Common myeloid progenitor, CD34-positive (primary cell): ENCODE data around the gene RERGL. TPM values are rescaled to one million over a fixed set of nuclear protein-coding genes. Genes with fewer than 3 reads are reported as not detected.

Experiments
- CTCF ChIA-PET: fragments of 350-600 bp; sonication (Branson Sonifier 250); formaldehyde crosslinking; loops from one replicate; lab custom pipeline; 2021; ENCODE audit warnings: antibody characterized with exemption; lab: Charles Lee
- POLR2A ChIA-PET: fragments of 350-600 bp; sonication (Branson Sonifier 250); formaldehyde crosslinking; loops from one replicate; lab custom pipeline; 2021; ENCODE audit warnings: antibody characterized with exemption; lab: Charles Lee
- DNase-seq, 3 donors: peaks; one replicate each; pipeline versions ENCODE4 v3.0.0 to v3.0.0-alpha.2; 2013
- H3K27ac ChIP-seq, 2 experiments: 1 replicate in 1 of 2; 2 replicates in 1 of 2; pipeline ENCODE4 v1.7.0; 2013; ENCODE audit warnings: inconsistent platforms in 2 of 2, low read length in 2 of 2, mild to moderate bottlenecking in 2 of 2, low read depth in 1 of 2, moderate library complexity in 1 of 2; ENCODE audit not compliant: severe bottlenecking in 2 of 2, insufficient read depth in 1 of 2, poor library complexity in 1 of 2
- H3K27me3 ChIP-seq, 5 experiments: replicated peaks in 2 of 5; 1 replicate in 3 of 5; 2 replicates in 2 of 5; pipeline versions ENCODE4 v1.6.1 to v1.7.0; 2013; ENCODE audit warnings: low read length in 4 of 5, mild to moderate bottlenecking in 2 of 5, moderate library complexity in 2 of 5, inconsistent platforms in 1 of 5; ENCODE audit not compliant: insufficient read depth in 5 of 5, control insufficient read depth in 4 of 5
- H3K36me3 ChIP-seq, 4 experiments: 1 replicate in 2 of 4; 2 replicates in 2 of 4; pipeline versions ENCODE4 v1.6.1 to v1.7.0; 2013; ENCODE audit warnings: low read length in 3 of 4, control low read depth in 1 of 4, mild to moderate bottlenecking in 1 of 4; ENCODE audit not compliant: control insufficient read depth in 4 of 4, insufficient read depth in 4 of 4
- H3K4me1 ChIP-seq, 4 experiments: 1 replicate in 3 of 4; 2 replicates in 1 of 4; pipeline versions ENCODE4 v1.6.1 to v1.7.1; 2013; ENCODE audit warnings: low read length in 3 of 4, mild to moderate bottlenecking in 3 of 4, control low read depth in 1 of 4, inconsistent platforms in 1 of 4, moderate library complexity in 1 of 4; ENCODE audit not compliant: control insufficient read depth in 4 of 4, insufficient read depth in 4 of 4; ENCODE audit errors: control extremely low read depth in 1 of 4
- H3K4me3 ChIP-seq, 7 experiments: 1 replicate in 4 of 7; 2 replicates in 3 of 7; pipeline versions ENCODE4 v1.5.1 to v1.7.0; 2013; ENCODE audit warnings: mild to moderate bottlenecking in 7 of 7, low read length in 6 of 7, moderate library complexity in 6 of 7, inconsistent platforms in 2 of 7, low read depth in 2 of 7, control low read depth in 1 of 7; ENCODE audit not compliant: insufficient read depth in 4 of 7, control insufficient read depth in 1 of 7; ENCODE audit errors: extremely low read depth in 1 of 7
- H3K9me3 ChIP-seq, 5 experiments: 1 replicate in 4 of 5; 2 replicates in 1 of 5; pipeline versions ENCODE4 v1.6.1 to v1.7.1; 2013; ENCODE audit warnings: low read length in 4 of 5, mild to moderate bottlenecking in 2 of 5, inconsistent platforms in 1 of 5, low read depth in 1 of 5, moderate library complexity in 1 of 5; ENCODE audit not compliant: control insufficient read depth in 4 of 5, insufficient read depth in 2 of 5; ENCODE audit errors: control extremely low read depth in 1 of 5
- WGBS: methylation state at CpG from one replicate; pipeline ENCODE4 v1.1.5; 2013; ENCODE audit not compliant: insufficient coverage; 5-methylcytosine and 5-hydroxymethylcytosine counted together
- polyA plus RNA-seq: library from polyadenylated mRNA; unstranded; fragments of 120-200 nt; gene quantifications from one replicate; pipeline ENCODE4 v1.2.1, GENCODE V29; 2013

The RERGL gene, protein sequence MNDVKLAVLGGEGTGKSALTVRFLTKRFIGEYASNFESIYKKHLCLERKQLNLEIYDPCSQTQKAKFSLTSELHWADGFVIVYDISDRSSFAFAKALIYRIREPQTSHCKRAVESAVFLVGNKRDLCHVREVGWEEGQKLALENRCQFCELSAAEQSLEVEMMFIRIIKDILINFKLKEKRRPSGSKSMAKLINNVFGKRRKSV
- polyA plus RNA-seq = not detected

DNA sequence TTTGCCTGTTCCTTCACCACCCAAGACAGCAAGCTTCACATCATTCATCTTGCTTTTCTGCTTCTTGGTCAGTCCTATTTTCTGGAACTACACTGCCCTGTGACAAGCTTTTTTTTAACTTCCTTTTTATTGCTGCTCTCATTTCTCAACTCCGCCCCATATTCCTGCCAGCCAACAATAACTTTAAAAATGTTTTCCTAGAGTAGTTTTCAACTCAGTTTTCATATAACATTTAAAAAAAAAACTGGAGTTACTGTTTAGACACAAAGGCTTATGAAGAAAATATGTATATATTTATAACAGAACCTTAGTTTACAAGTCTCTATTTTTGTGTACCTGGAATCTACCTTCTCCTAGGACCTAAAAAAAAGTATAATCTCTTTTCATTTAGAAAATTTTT, at the start of gene RERGL:
Gene RERGL, minus strand, starts transcription at position 101 of the 400 bp plus-strand sequence. Its CDS starts 53 bp downstream, at position 48.
- ChIA-PET CTCF (no interaction called here), POLR2A (no interaction called here)
- Histone ChIP-seq H3K4me3 (no peak within 1 kb of the TSS), H3K27me3 (no peaks in the 10 kb centered on the region), H3K4me1 (no peaks in the 10 kb centered on the region), H3K27ac (no peak within 1 kb of the TSS), H3K36me3 (no peaks in the 10 kb centered on the region), H3K9me3 (no peaks in the 10 kb centered on the region)
- DNase-seq = no peak
- no CpG with 5 or more reads among the region's 1 CpG for WGBS

DNA sequence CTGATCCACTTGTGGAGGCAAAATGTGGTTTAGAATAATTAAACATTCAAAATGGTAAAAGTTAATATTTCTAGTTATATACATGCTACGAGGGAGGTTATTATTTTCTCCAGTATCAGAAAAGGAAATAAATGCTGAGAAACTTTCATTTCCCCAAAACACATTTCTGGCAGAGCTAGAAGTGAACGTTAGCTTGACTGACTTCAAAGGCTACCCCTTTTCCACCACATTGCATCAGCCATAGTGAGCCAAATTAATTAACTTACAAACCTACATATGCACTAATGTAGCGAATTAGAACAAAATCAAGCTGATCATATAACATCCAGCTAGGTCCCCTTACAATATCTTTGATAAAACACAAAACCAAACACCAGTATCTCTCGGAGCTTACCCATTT, 49.3 kb upstream of the RERGL start:
- H3K36me3 ChIP-seq = no peaks in the 10 kb centered on the region
- no peak for DNase-seq
- no peak overlapping the region for H3K27ac ChIP-seq
- no peaks in the 10 kb centered on the region for H3K4me1 ChIP-seq
- H3K4me3 ChIP-seq = no peak overlapping the region
- no peaks in the 10 kb centered on the region for H3K27me3 ChIP-seq
- CTCF ChIA-PET = interaction anchor here (1.1 to 1.3 kb wide), 3 partner anchors 86 to 181 kb away, joined by 3 to 4 read pairs (median 3); no protein-coding TSS in a partner anchor
- H3K9me3 ChIP-seq = no peaks in the 10 kb centered on the region
- 79% methylated on average over 2 of the region's 4 CpGs for WGBS
- POLR2A ChIA-PET = no interaction called here

DNA sequence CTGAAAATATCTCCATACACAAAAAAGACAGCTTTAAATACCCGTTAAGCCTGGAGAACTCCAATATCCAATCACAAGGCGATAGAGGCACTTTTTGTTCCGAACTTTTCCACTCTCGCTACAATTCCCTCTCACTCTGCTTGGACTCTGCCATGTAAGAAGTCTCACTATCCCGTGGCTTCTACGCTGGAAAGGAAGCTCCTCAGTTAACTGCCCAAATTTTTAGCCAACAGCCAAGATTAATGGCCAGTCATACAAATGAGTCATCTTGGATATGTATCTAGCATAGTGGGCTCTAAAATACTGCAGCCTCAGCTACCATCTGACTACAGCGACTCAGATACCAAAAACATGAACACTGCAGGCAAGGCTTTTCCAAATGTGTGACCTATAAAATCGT, 45.5 kb upstream of the RERGL start:
- 97% methylated on average over 7 of the region's 8 CpGs for WGBS
- ChIA-PET CTCF (interaction anchor here (0.6 to 1.3 kb wide), 5 partner anchors 16 to 186 kb away, joined by 3 to 5 read pairs (median 3); no protein-coding TSS in a partner anchor), POLR2A (no interaction called here)
- no peaks in the 10 kb centered on the region for H3K27me3 ChIP-seq
- H3K4me3 ChIP-seq = no peak overlapping the region
- H3K4me1 ChIP-seq = no peaks in the 10 kb centered on the region
- no peaks in the 10 kb centered on the region for H3K36me3 ChIP-seq
- no peak overlapping the region for H3K27ac ChIP-seq
- no peak for DNase-seq
- no peaks in the 10 kb centered on the region for H3K9me3 ChIP-seq

DNA sequence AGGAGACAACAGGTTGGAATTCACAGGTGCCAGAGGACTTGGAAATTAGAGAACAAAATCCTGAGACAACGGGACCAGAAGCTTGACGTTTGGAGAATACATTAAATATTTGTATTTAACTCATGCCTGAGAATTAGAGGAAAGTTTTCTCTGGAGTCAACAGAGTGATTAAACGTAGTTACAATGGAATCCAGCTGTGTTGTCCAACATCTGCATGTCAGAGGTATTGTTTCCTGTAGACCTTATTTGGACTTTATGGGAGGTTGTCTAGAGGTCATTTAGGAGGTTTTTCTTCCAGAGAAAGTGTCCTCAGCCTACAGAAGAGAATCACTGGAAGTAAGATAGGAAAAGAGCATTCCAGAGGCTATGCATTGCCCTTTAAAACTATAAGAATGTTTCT, 45.1 kb upstream of the RERGL start:
- Histone ChIP-seq H3K4me3 (no peak overlapping the region), H3K36me3 (no peaks in the 10 kb centered on the region), H3K9me3 (no peaks in the 10 kb centered on the region), H3K4me1 (no peaks in the 10 kb centered on the region), H3K27me3 (no peaks in the 10 kb centered on the region), H3K27ac (no peak overlapping the region)
- ChIA-PET POLR2A (no interaction called here), CTCF (interaction anchor here (0.6 to 1.3 kb wide), 2 partner anchors 185 to 186 kb away, joined by 3 read pairs; no protein-coding TSS in a partner anchor)
- WGBS = 90% methylated on average over 3 of the region's 3 CpGs
- DNase-seq = no peak

DNA sequence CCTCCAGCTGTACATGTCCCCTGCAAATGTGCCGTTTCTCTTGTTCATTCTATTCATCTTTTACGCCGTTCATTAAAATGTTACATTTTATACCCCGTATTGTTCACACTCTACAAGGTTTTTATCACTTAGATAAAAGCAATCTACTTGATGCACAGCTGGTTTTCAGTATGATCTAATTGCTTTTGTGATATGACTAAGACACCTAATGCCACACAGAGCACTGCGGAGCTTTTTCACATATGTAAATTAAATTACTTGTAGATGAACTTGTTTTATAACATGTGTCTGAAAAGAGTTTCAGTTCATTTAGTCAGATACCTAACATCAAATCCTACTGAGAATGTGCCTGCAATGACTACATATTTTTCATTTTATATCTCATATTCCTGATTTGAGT, 40.9 kb upstream of the RERGL start:
- POLR2A ChIA-PET = no interaction called here
- Histone ChIP-seq H3K4me1 (no peaks in the 10 kb centered on the region), H3K27me3 (no peaks in the 10 kb centered on the region), H3K27ac (no peak overlapping the region), H3K9me3 (peaks cover 0 to 6% (median 4%) of the 10 kb centered on the region in 5 experiments), H3K36me3 (no peaks in the 10 kb centered on the region), H3K4me3 (no peak overlapping the region)
- WGBS = 100% methylated on average over 3 of the region's 5 CpGs
- CTCF ChIA-PET = interaction anchor here (0.8 kb wide), 1 partner anchor 19 kb away, joined by 3 read pairs; no protein-coding TSS in a partner anchor
- no peak for DNase-seq

DNA sequence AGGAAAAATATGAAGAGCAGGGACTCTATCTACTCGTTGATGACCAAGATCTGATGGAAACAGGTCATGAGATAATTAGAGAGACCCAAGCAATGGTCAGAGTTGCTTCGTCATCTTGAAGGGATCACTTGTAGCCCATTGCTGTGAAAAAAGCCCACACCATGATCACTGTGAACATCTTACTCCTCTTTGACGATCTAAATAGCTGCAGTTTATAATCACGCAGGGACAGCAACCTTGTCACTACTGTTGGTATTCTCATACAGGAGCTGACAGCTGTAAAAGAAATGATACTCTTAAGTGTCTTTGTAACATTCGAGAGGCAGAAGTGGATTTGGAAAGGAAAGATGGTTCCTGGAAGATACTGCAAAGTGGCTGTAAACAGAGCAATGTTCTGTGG, 33.7 kb upstream of the RERGL start:
- no peaks in the 10 kb centered on the region for H3K27me3 ChIP-seq
- POLR2A ChIA-PET = no interaction called here
- H3K9me3 ChIP-seq = peaks cover 1 to 11% (median 4%) of the 10 kb centered on the region in 5 experiments
- WGBS = 86% methylated on average over 5 of the region's 5 CpGs
- no peak overlapping the region for H3K4me3 ChIP-seq
- no peaks in the 10 kb centered on the region for H3K36me3 ChIP-seq
- CTCF ChIA-PET = no interaction called here
- no peak overlapping the region for H3K27ac ChIP-seq
- DNase-seq = no peak
- H3K4me1 ChIP-seq = no peaks in the 10 kb centered on the region

DNA sequence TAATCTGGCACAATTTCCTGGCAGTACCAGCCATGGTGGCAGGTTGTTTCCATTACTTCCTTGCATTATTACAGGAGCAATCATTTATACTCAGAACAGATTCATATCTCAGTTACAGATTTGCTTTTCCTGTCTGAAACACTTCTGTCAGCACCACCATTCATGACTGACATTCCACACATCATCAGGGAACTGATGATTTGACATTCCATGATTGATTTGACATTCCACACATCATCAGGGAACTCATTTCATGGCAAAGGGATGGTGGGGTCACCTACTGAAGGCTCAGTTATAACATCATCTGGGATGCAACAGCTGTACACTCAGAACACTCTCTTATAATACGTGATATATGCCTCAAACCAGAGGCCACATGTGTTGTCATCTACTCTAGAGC, 30.9 kb upstream of the RERGL start:
- Histone ChIP-seq H3K27me3 (no peaks in the 10 kb centered on the region), H3K4me3 (no peak overlapping the region), H3K27ac (no peak overlapping the region), H3K36me3 (no peaks in the 10 kb centered on the region), H3K4me1 (no peaks in the 10 kb centered on the region), H3K9me3 (peaks cover 0 to 6% (median 0%) of the 10 kb centered on the region in 5 experiments)
- no CpG with 5 or more reads among the region's 1 CpG for WGBS
- DNase-seq = no peak
- CTCF ChIA-PET = interaction anchor here (0.8 kb wide), 1 partner anchor 20 kb away, joined by 3 read pairs; no protein-coding TSS in a partner anchor
- POLR2A ChIA-PET = no interaction called here
